GM12872 (cell line): Measurements from ENCODE around the gene HIVEP3.

Experiments
- TF ChIP-seq, protein P1 (sequence below): IDR thresholded peaks from 3 replicates; pipeline ENCODE4 v1.5.1; 2011; ENCODE audit warnings: low read depth, mild to moderate bottlenecking, low read length, moderate library complexity; ENCODE audit not compliant: insufficient read depth

The HIVEP3 gene

DNA sequence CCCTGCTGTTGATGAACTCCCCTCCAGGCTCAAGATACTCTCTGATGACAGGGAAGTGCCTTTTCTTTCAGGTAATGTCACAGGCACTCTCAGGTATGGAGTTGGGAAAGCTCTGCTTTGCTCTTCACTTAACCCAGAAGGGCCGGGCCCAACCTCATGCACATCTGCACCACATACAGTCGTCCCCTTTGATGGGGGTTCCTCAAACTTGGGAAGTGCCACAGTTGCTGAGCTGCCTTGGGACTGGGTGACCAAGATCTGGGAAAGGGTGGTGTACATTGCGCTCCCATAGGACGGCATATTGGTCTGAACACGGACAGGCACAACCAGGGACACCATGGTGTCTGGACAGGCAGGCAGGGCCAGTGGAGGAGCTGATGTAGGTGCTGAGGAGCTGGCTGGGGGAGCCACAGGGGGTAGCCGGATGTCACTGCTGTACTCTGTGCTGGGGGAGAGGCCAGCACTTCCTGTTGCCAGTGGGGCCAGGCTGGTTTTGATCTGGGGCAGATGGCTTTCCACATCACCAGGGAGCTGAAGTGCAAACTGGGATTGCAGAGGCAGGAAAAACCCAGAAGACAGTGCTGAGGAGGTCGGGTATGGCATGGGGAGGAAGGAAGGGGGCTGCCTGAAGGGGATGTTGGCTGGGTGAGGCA lies 338.1 kb downstream of the HIVEP3 start:
- TF ChIP-seq, protein P1, sequence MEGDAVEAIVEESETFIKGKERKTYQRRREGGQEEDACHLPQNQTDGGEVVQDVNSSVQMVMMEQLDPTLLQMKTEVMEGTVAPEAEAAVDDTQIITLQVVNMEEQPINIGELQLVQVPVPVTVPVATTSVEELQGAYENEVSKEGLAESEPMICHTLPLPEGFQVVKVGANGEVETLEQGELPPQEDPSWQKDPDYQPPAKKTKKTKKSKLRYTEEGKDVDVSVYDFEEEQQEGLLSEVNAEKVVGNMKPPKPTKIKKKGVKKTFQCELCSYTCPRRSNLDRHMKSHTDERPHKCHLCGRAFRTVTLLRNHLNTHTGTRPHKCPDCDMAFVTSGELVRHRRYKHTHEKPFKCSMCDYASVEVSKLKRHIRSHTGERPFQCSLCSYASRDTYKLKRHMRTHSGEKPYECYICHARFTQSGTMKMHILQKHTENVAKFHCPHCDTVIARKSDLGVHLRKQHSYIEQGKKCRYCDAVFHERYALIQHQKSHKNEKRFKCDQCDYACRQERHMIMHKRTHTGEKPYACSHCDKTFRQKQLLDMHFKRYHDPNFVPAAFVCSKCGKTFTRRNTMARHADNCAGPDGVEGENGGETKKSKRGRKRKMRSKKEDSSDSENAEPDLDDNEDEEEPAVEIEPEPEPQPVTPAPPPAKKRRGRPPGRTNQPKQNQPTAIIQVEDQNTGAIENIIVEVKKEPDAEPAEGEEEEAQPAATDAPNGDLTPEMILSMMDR = no peak

DNA sequence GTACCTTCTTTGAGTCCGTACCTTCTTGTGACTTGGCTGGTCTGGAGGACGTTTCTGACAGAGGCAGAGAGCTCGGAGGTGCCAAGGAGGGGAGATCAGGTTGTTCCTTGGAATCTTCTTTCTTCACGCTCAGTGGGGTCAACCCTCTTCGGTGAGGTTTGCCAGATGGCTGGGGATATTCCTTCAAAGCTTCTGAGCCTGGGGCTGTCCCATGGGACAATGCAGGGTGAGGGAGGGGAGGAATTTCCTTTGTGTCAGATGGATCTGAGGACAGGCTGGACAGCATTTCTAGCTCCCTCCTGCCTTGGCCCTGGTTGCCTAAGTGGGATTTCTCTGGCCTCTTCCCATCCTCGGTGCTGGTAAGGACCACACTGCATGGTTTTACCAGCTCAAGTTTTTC lies 338.7 kb downstream of the HIVEP3 start:
- TF ChIP-seq, protein P1 = no peak

DNA sequence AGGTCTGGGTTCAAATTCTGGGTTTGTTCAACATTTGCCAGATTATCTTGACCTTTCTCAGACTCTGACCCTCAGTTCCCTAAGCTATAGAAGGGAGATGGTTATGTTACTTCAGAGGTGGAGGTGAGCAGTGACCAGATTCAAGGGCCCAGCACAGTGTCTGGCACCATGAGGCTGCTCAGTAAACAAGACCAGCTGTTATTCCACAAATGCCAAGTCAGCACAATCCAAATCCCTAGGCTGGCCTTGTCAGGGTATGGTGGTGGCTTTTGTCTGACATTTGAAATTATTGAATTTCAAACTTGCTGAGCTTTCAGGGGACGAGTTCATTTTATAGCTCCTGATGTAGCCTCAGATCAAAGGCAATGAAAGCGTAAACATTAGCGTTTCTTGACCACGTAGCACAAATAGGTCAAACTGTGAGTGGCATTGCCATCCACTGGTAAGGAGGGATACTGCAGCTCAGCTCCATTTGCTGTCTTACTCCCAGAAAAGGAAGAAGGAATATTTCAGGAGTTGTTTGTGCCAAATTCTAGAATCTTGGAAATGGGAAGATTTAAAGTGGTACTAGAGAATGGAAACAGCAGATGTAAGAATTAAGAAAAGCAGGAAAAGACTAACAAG lies 339.9 kb downstream of the HIVEP3 start:
- TF ChIP-seq, protein P1 = peak; percentile 42; the same call in 1 of the 3 replicates

DNA sequence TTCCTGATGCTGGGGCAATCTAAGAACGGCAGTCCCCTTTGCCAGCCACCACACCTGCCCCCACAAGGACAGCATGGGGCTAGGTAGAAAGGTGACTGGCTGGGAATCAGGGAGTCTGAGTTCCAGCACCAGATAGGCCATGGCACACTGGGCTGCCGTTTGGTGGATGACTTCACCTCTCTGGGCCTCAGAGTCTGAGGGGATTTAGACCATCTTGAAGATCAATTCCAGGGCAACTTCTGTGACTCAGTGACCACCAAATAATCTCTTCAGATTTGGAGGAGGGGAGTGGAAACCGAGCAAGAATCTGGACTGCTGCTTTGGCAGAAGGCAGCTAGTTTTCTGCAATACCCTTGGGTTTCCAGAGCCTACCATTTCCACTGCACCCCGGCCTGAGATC lies 342.1 kb downstream of the HIVEP3 start:
- TF ChIP-seq, protein P1 = no peak

DNA sequence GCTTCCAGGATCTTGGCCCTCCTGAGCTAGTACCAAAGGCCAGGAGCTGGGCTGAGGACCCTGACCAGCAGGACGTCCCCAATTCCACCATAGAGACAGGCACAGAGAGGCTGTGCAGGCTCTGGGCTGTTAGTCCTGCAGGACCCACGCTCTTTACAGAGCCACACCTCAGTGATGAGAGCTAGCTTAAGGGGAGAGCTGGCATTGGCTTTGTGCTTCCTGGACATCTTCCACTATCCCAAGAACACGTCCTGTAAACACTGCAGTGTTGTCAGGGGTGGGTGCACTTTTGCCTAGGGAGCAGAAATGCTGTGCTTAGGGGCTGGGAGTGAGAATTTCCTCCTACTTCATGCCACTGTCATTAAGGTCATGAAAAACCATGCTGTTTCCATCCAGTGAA lies 342.5 kb downstream of the HIVEP3 start:
- TF ChIP-seq, protein P1 = no peak

DNA sequence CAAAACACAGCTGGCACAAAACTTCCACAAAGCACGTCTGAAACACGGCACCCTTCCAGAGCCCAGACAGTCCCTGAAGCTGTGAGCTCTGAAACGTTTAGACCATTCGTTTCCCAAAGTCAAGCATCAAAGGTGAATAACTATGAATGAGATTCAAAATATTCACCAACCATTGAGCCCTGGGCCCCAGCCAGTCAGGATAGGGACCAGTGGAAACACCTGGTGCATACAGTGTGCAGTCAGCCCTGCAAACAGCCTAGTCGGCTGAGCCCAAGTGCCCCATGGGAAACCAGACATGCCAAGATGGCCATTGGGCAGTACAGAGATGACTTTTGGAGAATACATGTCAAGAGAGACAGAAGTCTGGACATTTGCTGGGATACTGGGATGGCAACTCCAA lies 343.9 kb downstream of the HIVEP3 start:
- TF ChIP-seq, protein P1 = no peak

DNA sequence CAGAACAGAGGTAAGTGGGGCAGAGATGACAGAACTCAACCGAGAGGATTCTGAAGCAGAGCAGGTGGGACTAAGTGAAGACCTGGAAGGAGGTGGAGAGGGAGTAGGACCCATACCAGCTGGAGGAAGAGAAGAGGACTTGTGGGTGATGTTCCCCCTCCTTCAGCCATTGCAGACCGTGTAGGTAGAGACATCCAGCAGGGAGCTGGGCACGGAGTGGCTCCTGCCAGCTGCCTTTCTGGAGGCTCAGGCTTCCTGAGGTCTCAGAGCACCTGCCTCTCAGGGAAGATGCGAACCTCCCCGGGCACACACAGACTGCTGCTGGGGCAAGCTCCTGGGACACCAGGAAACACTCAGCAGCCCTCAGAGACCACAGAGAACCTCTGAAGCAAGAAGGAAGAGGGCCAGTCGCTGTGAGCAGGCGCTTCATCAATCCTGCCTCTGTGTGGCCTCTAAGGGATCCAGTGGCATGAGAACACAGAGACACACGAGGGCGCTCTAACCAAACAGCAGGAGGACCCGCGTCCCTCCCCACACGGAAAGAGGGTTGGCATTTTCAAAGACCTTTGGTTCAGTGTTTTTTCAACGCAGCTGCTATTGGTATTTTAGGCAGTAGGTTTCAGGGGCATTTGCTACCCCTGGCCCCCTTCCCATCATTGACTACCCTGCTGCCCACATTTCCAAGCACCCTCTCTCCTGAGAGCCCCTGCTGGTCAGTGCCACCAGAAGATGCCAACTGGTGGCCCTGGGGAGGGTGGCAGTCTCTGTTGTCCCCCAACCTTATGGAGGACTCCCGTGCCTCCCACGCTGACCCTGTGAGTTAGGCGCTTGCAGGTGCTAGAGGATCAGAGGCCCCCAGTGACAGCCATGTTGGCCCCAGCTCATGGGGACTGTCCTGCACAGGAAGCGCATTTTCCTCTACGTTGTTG lies 344.7 kb downstream of the HIVEP3 start:
- TF ChIP-seq, protein P1 = peak; percentile 94
